Measurements from ENCODE around the gene KIAA0513. TPM values are rescaled to one million over a fixed set of nuclear protein-coding genes. Genes with fewer than 3 reads are reported as not detected.
A peak's percentile ranks its signal among the peaks of the same experiment; 100 is the strongest.

KIAA0513 gene
- total RNA-seq, 2 donors from 2014 or later: 12.6 to 14.1 TPM

GRCh38 chr16:85112364-85112763 is 84.8 kb downstream of the KIAA0513 start, which contains the start of gene CIBAR2:
TSS of gene CIBAR2 (minus strand) at chr16:85112472. CDS start at chr16:85112352, 120 bp downstream.
- TF ChIP-seq, protein P1, sequence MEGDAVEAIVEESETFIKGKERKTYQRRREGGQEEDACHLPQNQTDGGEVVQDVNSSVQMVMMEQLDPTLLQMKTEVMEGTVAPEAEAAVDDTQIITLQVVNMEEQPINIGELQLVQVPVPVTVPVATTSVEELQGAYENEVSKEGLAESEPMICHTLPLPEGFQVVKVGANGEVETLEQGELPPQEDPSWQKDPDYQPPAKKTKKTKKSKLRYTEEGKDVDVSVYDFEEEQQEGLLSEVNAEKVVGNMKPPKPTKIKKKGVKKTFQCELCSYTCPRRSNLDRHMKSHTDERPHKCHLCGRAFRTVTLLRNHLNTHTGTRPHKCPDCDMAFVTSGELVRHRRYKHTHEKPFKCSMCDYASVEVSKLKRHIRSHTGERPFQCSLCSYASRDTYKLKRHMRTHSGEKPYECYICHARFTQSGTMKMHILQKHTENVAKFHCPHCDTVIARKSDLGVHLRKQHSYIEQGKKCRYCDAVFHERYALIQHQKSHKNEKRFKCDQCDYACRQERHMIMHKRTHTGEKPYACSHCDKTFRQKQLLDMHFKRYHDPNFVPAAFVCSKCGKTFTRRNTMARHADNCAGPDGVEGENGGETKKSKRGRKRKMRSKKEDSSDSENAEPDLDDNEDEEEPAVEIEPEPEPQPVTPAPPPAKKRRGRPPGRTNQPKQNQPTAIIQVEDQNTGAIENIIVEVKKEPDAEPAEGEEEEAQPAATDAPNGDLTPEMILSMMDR (IDR thresholded peaks at IDR 0.05): no peak
- Histone ChIP-seq H3K36me3 (no peaks in the 10 kb centered on the region), H3K27ac (no peak within 1 kb of the TSS), H3K4me3 (no peak within 1 kb of the TSS), H3K9me3 (no peaks in the 10 kb centered on the region), H3K27me3 (no peaks in the 10 kb centered on the region), H3K4me1 (peaks cover 0 to 9% of the 10 kb centered on the region in 2 donors)
- no peak for DNase-seq (ENCODE audit: low spot score)

GRCh38 chr16:85113168-85113733 is 85.7 kb downstream of the KIAA0513 start:
- Histone ChIP-seq H3K27ac (no peak overlapping the region), H3K9me3 (no peaks in the 10 kb centered on the region), H3K4me3 (no peak overlapping the region), H3K4me1 (peaks cover 0 to 9% of the 10 kb centered on the region in 2 donors), H3K36me3 (no peaks in the 10 kb centered on the region), H3K27me3 (no peaks in the 10 kb centered on the region)
- TF ChIP-seq, protein P1 (IDR thresholded peaks at IDR 0.05): no peak
- no peak for DNase-seq (ENCODE audit: low spot score)

GRCh38 chr16:85113913-85114312 is 86.3 kb downstream of the KIAA0513 start:
- TF ChIP-seq, protein P1 (IDR thresholded peaks at IDR 0.05): no peak

DNA sequence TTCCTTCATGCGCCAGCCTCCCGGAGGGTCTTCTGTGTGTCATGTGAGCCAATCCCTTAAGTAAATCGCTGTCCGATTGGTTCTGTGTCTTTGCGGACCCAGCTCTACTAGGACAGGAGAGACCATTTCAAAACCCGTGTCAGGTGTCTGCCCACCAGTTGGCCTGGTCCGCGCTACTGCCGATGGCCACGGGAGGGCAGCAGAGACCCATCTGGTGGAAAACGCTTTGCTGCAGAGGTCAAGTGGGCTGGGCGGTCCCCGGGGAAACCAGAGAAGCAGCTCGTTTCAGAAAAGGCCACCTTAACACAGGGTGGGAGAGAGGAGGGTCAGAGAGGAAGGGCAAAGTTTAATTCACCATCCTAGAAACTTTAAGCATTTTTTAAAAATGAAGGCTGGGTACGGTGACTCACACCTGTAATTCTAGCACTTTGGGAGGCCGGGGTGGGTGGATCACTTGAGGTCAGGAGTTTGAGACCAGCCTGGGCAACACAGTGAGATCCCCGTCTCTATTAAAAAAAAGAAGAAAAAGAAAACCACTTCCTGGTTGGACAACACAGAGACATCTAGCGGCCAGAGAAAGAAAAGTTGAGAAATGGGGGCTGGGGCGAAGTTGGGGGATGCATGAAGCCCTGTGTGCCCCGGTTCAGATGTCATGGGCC is 87.4 kb downstream of the KIAA0513 start:
- TF ChIP-seq, protein P1 (IDR thresholded peaks at IDR 0.05): peak; percentile 96 to 97
- H3K36me3 ChIP-seq: no peaks in the 10 kb centered on the region
- no peaks in the 10 kb centered on the region for H3K9me3 ChIP-seq
- DNase-seq (ENCODE audit: low spot score): peak; percentile 90
- peaks cover 0 to 9% of the 10 kb centered on the region in 2 donors for H3K4me1 ChIP-seq
- H3K27me3 ChIP-seq: no peaks in the 10 kb centered on the region
- no peak overlapping the region for H3K4me3 ChIP-seq
- H3K27ac ChIP-seq: peak overlapping the region; percentile 37 to 50

More at GRCh38 chr16:85113913-85114312, 86.3 kb downstream of the KIAA0513 start:
- no peaks in the 10 kb centered on the region for H3K27me3 ChIP-seq
- H3K36me3 ChIP-seq: no peaks in the 10 kb centered on the region
- no peaks in the 10 kb centered on the region for H3K9me3 ChIP-seq
- H3K27ac ChIP-seq: no peak overlapping the region
- peaks cover 0 to 9% of the 10 kb centered on the region in 2 donors for H3K4me1 ChIP-seq
- DNase-seq (ENCODE audit: low spot score): no peak
- no peak overlapping the region for H3K4me3 ChIP-seq

DNA sequence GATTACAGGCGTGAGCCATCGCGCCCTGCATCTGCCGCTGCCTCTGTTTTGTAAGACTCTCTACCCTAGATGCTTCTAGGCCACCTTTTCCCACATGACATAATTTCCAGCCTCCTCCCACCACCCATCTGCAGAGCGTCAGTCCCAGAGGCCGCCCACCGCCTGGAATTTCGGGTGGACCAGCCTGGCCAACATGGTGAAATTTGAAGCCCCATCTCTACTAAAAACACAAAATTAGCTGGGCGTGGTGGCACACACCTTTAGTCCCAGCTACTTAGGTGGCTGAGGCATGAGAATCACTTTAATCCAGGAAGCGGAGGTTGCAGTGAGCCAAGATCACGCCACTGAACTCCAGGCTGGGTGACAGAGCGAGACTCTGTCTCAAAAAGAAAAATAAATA is 89.8 kb downstream of the KIAA0513 start:
- Histone ChIP-seq H3K9me3 (no peaks in the 10 kb centered on the region), H3K36me3 (no peaks in the 10 kb centered on the region), H3K4me1 (peaks cover 0 to 9% of the 10 kb centered on the region in 2 donors), H3K4me3 (no peak overlapping the region), H3K27ac (no peak overlapping the region), H3K27me3 (no peaks in the 10 kb centered on the region)
- TF ChIP-seq, protein P1 (IDR thresholded peaks at IDR 0.05): no peak
- DNase-seq (ENCODE audit: low spot score): no peak

All from right atrium auricular region (tissue), 2 donors.